Testis (tissue), 3 donors: ENCODE measurements around the gene ERCC1. TPM values are rescaled to one million over a fixed set of nuclear protein-coding genes. Genes with fewer than 3 reads are reported as not detected.

Source experiments
- DNase-seq: peaks from one replicate; pipeline ENCODE4 v3.0.0-alpha.2; 2019
- H3K27ac ChIP-seq, 2 donors: fragments of 200-600 bp; sonication (generic); one replicate each; pipeline ENCODE4 v1.5.1; 2019
- H3K27me3 ChIP-seq: fragments of 200-600 bp; sonication (generic); one replicate; pipeline ENCODE4 v1.5.1; 2019
- H3K36me3 ChIP-seq: fragments of 200-600 bp; sonication (generic); one replicate; pipeline ENCODE4 v1.5.1; 2017; ENCODE audit warnings: low read depth; ENCODE audit errors: missing control alignments
- H3K4me1 ChIP-seq: fragments of 200-600 bp; sonication (generic); one replicate; pipeline ENCODE4 v1.5.1; 2019
- H3K4me3 ChIP-seq, 2 donors: fragments of 200-600 bp; sonication (generic); one replicate each; pipeline ENCODE4 v1.5.1; 2017 to 2019
- H3K9me3 ChIP-seq: fragments of 200-600 bp; sonication (generic); one replicate; pipeline ENCODE4 v1.5.1; 2017
- CTCF ChIP-seq, 3 experiments: fragments of 450-650 bp in 2 of 3; fragments of 200-600 bp in 1 of 3; sonication (generic) in 1 of 3; IDR thresholded peaks; one replicate each; pipeline ENCODE4 v1.5.1; 2016 to 2019; ENCODE audit warnings: antibody characterized with exemption in 3 of 3, mild to moderate bottlenecking in 2 of 3, moderate library complexity in 1 of 3
- POLR2A ChIP-seq: fragments of 450-650 bp; IDR thresholded peaks from one replicate; pipeline ENCODE4 v1.6.1; 2017; ENCODE audit warnings: antibody characterized with exemption, mild to moderate bottlenecking, moderate library complexity
- WGBS, 2 donors: methylation state at CpG; one replicate each; pipeline ENCODE4 v1.1.5; 2018; 5-methylcytosine and 5-hydroxymethylcytosine counted together
- intact Hi-C: fragments of 100-400 bp; cut with DNase I; formaldehyde crosslinking; loops from one replicate; pipeline ENCODE4 v1.15.1; 2023; ENCODE audit warnings: low total_unique reads
- polyA plus RNA-seq: library from polyadenylated mRNA; stranded (reverse); fragments of 350-450 nt; fragmentation: Illumina TruSeq; extraction: RNeasy Lipid Tissue Mini Kit (QIAGEN cat#74804); gene quantifications from one replicate; pipeline ENCODE4 v1.2.3, GENCODE V29; 2014; ENCODE audit warnings: low read depth, low replicate concordance; ENCODE audit not compliant: insufficient read depth
- total RNA-seq, 2 donors: library from RNA; depleted of rRNA; stranded (reverse); fragments of >200 nt; gene quantifications; one replicate each; pipeline ENCODE4 v1.2.3, GENCODE V29; 2016

ERCC1 gene
- total and polyA plus RNA-seq, 3 donors from 2014 or later = 71.8 to 112 (median 95.7) TPM

GRCh38 chr19:45468803-45469131, 45.0 kb upstream of the ERCC1 start:
- TF ChIP-seq POLR2A (no peak), CTCF (IDR thresholded peaks at IDR 0.05) (no peak)
- Histone ChIP-seq H3K4me1 (peaks cover 22% of the 10 kb centered on the region), H3K4me3 (peak overlapping the region; percentile 70 to 86), H3K27me3 (no peaks in the 10 kb centered on the region), H3K27ac (peak overlapping the region; percentile 91 to 93), H3K36me3 (no peaks in the 10 kb centered on the region), H3K9me3 (no peaks in the 10 kb centered on the region)
- intact Hi-C loops = no loop called here
- no peak for DNase-seq
- 0 to 1% methylated on average over 19 of the region's 19 CpGs for WGBS, 2 donors

GRCh38 chr19:45468159-45468651, 44.5 kb upstream of the ERCC1 start:
- TF ChIP-seq CTCF (IDR thresholded peaks at IDR 0.05) (no peak), POLR2A (no peak)
- intact Hi-C loops = no loop called here
- peak overlapping the region; percentile 70 to 86 for H3K4me3 ChIP-seq
- DNase-seq = peak; percentile 24
- H3K27ac ChIP-seq = peak overlapping the region; percentile 91 to 93
- H3K9me3 ChIP-seq = no peaks in the 10 kb centered on the region
- 1% methylated on average over 27 to 31 of the region's 31 CpGs for WGBS, 2 donors
- H3K4me1 ChIP-seq = peaks cover 22% of the 10 kb centered on the region
- no peaks in the 10 kb centered on the region for H3K36me3 ChIP-seq
- H3K27me3 ChIP-seq = no peaks in the 10 kb centered on the region

- peak within 1 kb of the TSS; percentile 91 to 93 for H3K27ac ChIP-seq
- peak within 1 kb of the TSS; percentile 70 to 86 for H3K4me3 ChIP-seq
- intact Hi-C loops = no loop called here
- no peaks in the 10 kb centered on the region for H3K36me3 ChIP-seq
- peak; percentile 98 for DNase-seq
- no peaks in the 10 kb centered on the region for H3K27me3 ChIP-seq
- H3K4me1 ChIP-seq = peaks cover 20% of the 10 kb centered on the region
- H3K9me3 ChIP-seq = no peaks in the 10 kb centered on the region
- 0 to 1% methylated on average over 10 to 56 of the region's 56 CpGs for WGBS, 2 donors
- TF ChIP-seq CTCF (IDR thresholded peaks at IDR 0.05) (no peak), POLR2A (peak; percentile 94)
These were observed 43.9 kb upstream of the ERCC1 start, which contains the start of gene FOSB for GRCh38 chr19:45467456-45468158. Gene FOSB (plus strand): TSS chr19:45467996. CDS start chr19:45468587, 591 bp downstream.

GRCh38 chr19:45467115-45467455, 43.4 kb upstream of the ERCC1 start:
- H3K27ac ChIP-seq = peak overlapping the region; percentile 91 to 93
- TF ChIP-seq CTCF (IDR thresholded peaks at IDR 0.05) (no peak), POLR2A (no peak)
- H3K9me3 ChIP-seq = no peaks in the 10 kb centered on the region
- peaks cover 15% of the 10 kb centered on the region for H3K4me1 ChIP-seq
- no peak for DNase-seq
- 2 to 4% methylated on average over 11 of the region's 11 CpGs for WGBS, 2 donors
- no peaks in the 10 kb centered on the region for H3K36me3 ChIP-seq
- H3K27me3 ChIP-seq = no peaks in the 10 kb centered on the region
- peak overlapping the region; percentile 70 to 86 for H3K4me3 ChIP-seq
- intact Hi-C loops = no loop called here
